IMR-90 (cell line): ENCODE data around the gene FXYD4. TPM values are rescaled to one million over a fixed set of nuclear protein-coding genes. Genes with fewer than 3 reads are reported as not detected.

Experiments used
- ATAC-seq: fragments of 200-7000 bp; cut with Tn5 transposase; 2 replicates; pipeline ENCODE4 v1.9.1; 2020; ENCODE audit warnings: low read depth, mild to moderate bottlenecking, moderate library complexity
- BruUV-seq: library from RNA; stranded (reverse); fragments of 400-500 nt; replicated peaks from 2 replicates; lab custom pipeline; 2021; lab: Mats Ljungman, UMichigan
- CTCF ChIA-PET: fragments of 300-600 bp; formaldehyde crosslinking; extraction: SDS; loops from one replicate; lab custom pipeline; 2021; ENCODE audit warnings: antibody characterized with exemption; lab: Yijun Ruan, JAX
- POLR2A ChIA-PET: fragments of 300-600 bp; sonication (Branson Sonifier 250); formaldehyde crosslinking; loops from one replicate; lab custom pipeline; 2022; ENCODE audit warnings: antibody characterized with exemption; ENCODE audit not compliant: unreplicated experiment; lab: Charles Lee
- DNase-seq: peaks from one replicate; pipeline ENCODE4 v3.0.0; 2013
- H2AFZ ChIP-seq: replicated peaks from 2 replicates; pipeline ENCODE3; 2013; ENCODE audit warnings: low read length, mild to moderate bottlenecking; ENCODE audit not compliant: poor library complexity
- H2AK5ac ChIP-seq: 2 replicates; pipeline ENCODE4 v1.6.1; 2013; ENCODE audit warnings: low read depth, low read length, inconsistent platforms
- H2AK9ac ChIP-seq: replicated peaks from 2 replicates; pipeline ENCODE3; 2013; ENCODE audit warnings: mild to moderate bottlenecking, low read depth, low read length, moderate library complexity; ENCODE audit not compliant: poor library complexity
- H2BK120ac ChIP-seq: 2 replicates; pipeline ENCODE4 v1.6.1; 2013; ENCODE audit warnings: low read depth, low read length, inconsistent platforms
- H2BK15ac ChIP-seq: 3 replicates; pipeline ENCODE4 v1.6.1; 2013; ENCODE audit warnings: low read depth, low read length, inconsistent platforms
- H2BK20ac ChIP-seq: 2 replicates; pipeline ENCODE4 v1.6.1; 2013; ENCODE audit warnings: low read depth, mild to moderate bottlenecking, inconsistent platforms, low read length, moderate library complexity
- H2BK5ac ChIP-seq: 2 replicates; pipeline ENCODE4 v1.6.1; 2013; ENCODE audit warnings: mild to moderate bottlenecking, low read depth, low read length, inconsistent platforms; ENCODE audit not compliant: poor library complexity, severe bottlenecking
- H3K14ac ChIP-seq: replicated peaks from 2 replicates; pipeline ENCODE4 v1.6.1; 2013; ENCODE audit warnings: low read depth, low read length, inconsistent platforms
- H3K18ac ChIP-seq: 2 replicates; pipeline ENCODE4 v1.6.1; 2013; ENCODE audit warnings: low read depth, low read length, control low read depth
- H3K23ac ChIP-seq: 2 replicates; pipeline ENCODE4 v1.6.1; 2013; ENCODE audit warnings: low read depth, low read length, inconsistent platforms
- H3K27ac ChIP-seq: 2 replicates; pipeline ENCODE4 v1.5.1; 2013; ENCODE audit warnings: mild to moderate bottlenecking, control low read depth, low read length; ENCODE audit not compliant: insufficient read depth
- H3K27me3 ChIP-seq: 2 replicates; pipeline ENCODE4 v1.6.1; 2013; ENCODE audit warnings: low read length; ENCODE audit not compliant: control insufficient read depth, insufficient read depth
- H3K36me3 ChIP-seq: 2 replicates; pipeline ENCODE4 v1.6.1; 2013; ENCODE audit warnings: low read length, mixed read lengths; ENCODE audit not compliant: control insufficient read depth, insufficient read depth
- H3K4ac ChIP-seq: 2 replicates; pipeline ENCODE4 v1.6.1; 2013; ENCODE audit warnings: low read depth, low read length, inconsistent platforms
- H3K4me1 ChIP-seq: 2 replicates; pipeline ENCODE4 v1.6.1; 2013; ENCODE audit warnings: low read length, mixed read lengths; ENCODE audit not compliant: control insufficient read depth, insufficient read depth
- H3K4me2 ChIP-seq: 2 replicates; pipeline ENCODE4 v1.6.1; 2013; ENCODE audit warnings: low read depth, mild to moderate bottlenecking, control low read depth, low read length, moderate library complexity
- H3K4me3 ChIP-seq: 2 replicates; pipeline ENCODE4 v1.5.1; 2013; ENCODE audit warnings: low read depth, mild to moderate bottlenecking, control low read depth, low read length, moderate library complexity; ENCODE audit not compliant: insufficient read depth
- H3K56ac ChIP-seq: 2 replicates; pipeline ENCODE4 v1.6.1; 2013; ENCODE audit warnings: low read length, inconsistent platforms; ENCODE audit not compliant: insufficient read depth; ENCODE audit errors: extremely low read depth
- H3K79me1 ChIP-seq, 2 experiments: 2 replicates each; pipeline ENCODE4 v1.6.1; 2013; ENCODE audit warnings: low read length in 2 of 2, inconsistent platforms in 1 of 2, low read depth in 1 of 2
- H3K9ac ChIP-seq: 2 replicates; pipeline ENCODE4 v1.6.1; 2013; ENCODE audit warnings: low read depth, low read length, control low read depth
- H3K9me1 ChIP-seq: 2 replicates; pipeline ENCODE4 v1.6.1; 2013; ENCODE audit warnings: low read length, inconsistent platforms; ENCODE audit not compliant: insufficient read depth
- H3K9me3 ChIP-seq: 2 replicates; pipeline ENCODE4 v1.6.1; 2013; ENCODE audit warnings: low read length; ENCODE audit not compliant: control insufficient read depth, insufficient read depth
- H4K20me1 ChIP-seq: 2 replicates; pipeline ENCODE4 v1.6.1; 2013; ENCODE audit warnings: low read length, inconsistent platforms; ENCODE audit not compliant: insufficient read depth
- H4K5ac ChIP-seq: 2 replicates; pipeline ENCODE4 v1.6.1; 2013; ENCODE audit warnings: mild to moderate bottlenecking, low read depth, low read length, control low read depth
- H4K8ac ChIP-seq, 2 experiments: 2 replicates each; pipeline ENCODE4 v1.6.1; 2013; ENCODE audit warnings: low read depth in 2 of 2, low read length in 2 of 2, control low read depth in 1 of 2, inconsistent platforms in 1 of 2
- H4K91ac ChIP-seq: 2 replicates; pipeline ENCODE4 v1.6.1; 2013; ENCODE audit warnings: low read depth, low read length, inconsistent platforms; ENCODE audit not compliant: insufficient read depth
- BHLHE40 ChIP-seq: fragments of 150-350 bp; IDR thresholded peaks from 2 replicates; pipeline ENCODE4 v1.6.1; 2016; ENCODE audit warnings: mild to moderate bottlenecking, low read depth, low read length
- CEBPB ChIP-seq: IDR thresholded peaks from 2 replicates; pipeline ENCODE4 v1.6.1; 2012; ENCODE audit warnings: low read depth, low read length, improper control_type of control experiment
- CHD1 ChIP-seq: IDR thresholded peaks from 2 replicates; pipeline ENCODE4 v1.6.1; 2012; ENCODE audit warnings: low read depth, low read length, improper control_type of control experiment
- ELK1 ChIP-seq: fragments of 150-350 bp; IDR thresholded peaks from 2 replicates; pipeline ENCODE4 v1.6.1; 2016; ENCODE audit warnings: low read depth, mild to moderate bottlenecking, low read length, moderate library complexity, borderline replicate concordance
- NFE2L2 ChIP-seq: fragments of 150-350 bp; IDR thresholded peaks from 2 replicates; pipeline ENCODE4 v1.6.1; 2016; ENCODE audit warnings: low read depth, mild to moderate bottlenecking, low read length
- RAD21 ChIP-seq: IDR thresholded peaks from 2 replicates; pipeline ENCODE4 v1.6.1; 2012; ENCODE audit warnings: low read length, improper control_type of control experiment
- RFX5 ChIP-seq: IDR thresholded peaks from 2 replicates; pipeline ENCODE4 v1.8.0; 2012; ENCODE audit warnings: low read depth, mild to moderate bottlenecking, low read length, moderate library complexity
- SMC3 ChIP-seq: fragments of 150-350 bp; IDR thresholded peaks from 2 replicates; pipeline ENCODE4 v1.6.1; 2016; ENCODE audit warnings: low read depth, mild to moderate bottlenecking, antibody characterized with exemption, low read length, moderate library complexity
- USF2 ChIP-seq: fragments of 150-350 bp; IDR thresholded peaks from 2 replicates; pipeline ENCODE4 v1.6.1; 2017; ENCODE audit warnings: mild to moderate bottlenecking, antibody characterized with exemption, low read length, low read depth
- WGBS, 2 experiments: methylation state at CpG; one replicate each; pipeline versions ENCODE4 v1.1.5 to v1.1.7; 2013; ENCODE audit warnings: missing lambda C conversion rate in 2 of 2; ENCODE audit not compliant: insufficient read length in 1 of 2; ENCODE audit errors: extremely low coverage in 2 of 2; 5-methylcytosine and 5-hydroxymethylcytosine counted together
- dilution Hi-C: fragments of 300-500 bp; cut with HindIII; formaldehyde crosslinking; loops from one replicate; pipeline ENCODE4 v1.14.3; 2018; ENCODE audit warnings: low sequenced_read_pairs; ENCODE audit not compliant: unreplicated experiment
- in situ Hi-C: fragments of 300-500 bp; cut with MboI; formaldehyde crosslinking; loops from 3 replicates; pipeline ENCODE4 v1.14.3; 2019; ENCODE audit warnings: low sequenced_read_pairs, inconsistent platforms, mixed read lengths
- intact Hi-C: fragments of 100-400 bp; cut with micrococcal nuclease; formaldehyde crosslinking; loops from 2 replicates; pipeline ENCODE4 v1.10.0; 2022
- polyA plus RNA-seq, 3 experiments: library from polyadenylated mRNA; depleted of rRNA; stranded (reverse); fragments of >200 nt; gene quantifications; 2 replicates each; pipeline ENCODE4 v1.2.3, GENCODE V29; 2012; ENCODE audit warnings: low replicate concordance in 1 of 3
- total RNA-seq: library from RNA; depleted of rRNA; stranded (reverse); fragments of >200 nt; gene quantifications from 2 replicates; pipeline ENCODE4 v1.2.3, GENCODE V29; 2012

Gene FXYD4
- total and polyA plus RNA-seq, 2 of the 4 experiments (the other 2 are of a cell fraction): not detected

- TF ChIP-seq ELK1: no peak
Observed at GRCh38 chr10:43398939-43399319, 27.5 kb downstream of the FXYD4 start (continued).

- POLR2A ChIA-PET: no interaction called here
- no peak overlapping the region for H2BK120ac ChIP-seq
- H3K79me1 ChIP-seq: peaks cover 4 to 26% of the 10 kb centered on the region in 2 experiments; a peak in 2 of 4 replicates
- DNase-seq (peak; percentile 72), ATAC-seq (peak; percentile 9)
- peaks cover 92% of the 10 kb centered on the region for H4K20me1 ChIP-seq
- WGBS, 2 experiments: no CpG with 5 or more reads among the region's 5 CpGs
- no peak for TF ChIP-seq CHD1
- no peak for TF ChIP-seq BHLHE40
- TF ChIP-seq RFX5: no peak
- TF ChIP-seq CEBPB: peak; percentile 94
- no peak for TF ChIP-seq SMC3
- no peak for TF ChIP-seq RAD21
- no peak for TF ChIP-seq NFE2L2
- no peak for TF ChIP-seq USF2
- H2AK9ac ChIP-seq: peak overlapping the region; percentile 1
- intact Hi-C loops: no loop called here
- H3K27ac ChIP-seq: peak overlapping the region; percentile 12; the same call in 1 of the 2 replicates
- dilution Hi-C loops: no loop called here
- H3K4ac ChIP-seq: peak overlapping the region; percentile 1; the same call in 1 of the 2 replicates
- in situ Hi-C loops: loop anchor here (5.0 to 25.0 kb wide), 2 partner anchors 53 to 1588 kb away; partner anchors contain the start of gene DEPP1
- no peak overlapping the region; a peak in 1 of 4 replicates for H4K8ac ChIP-seq
- H3K4me2 ChIP-seq: peak overlapping the region; percentile 3; the same call in 1 of the 2 replicates
- H3K56ac ChIP-seq: no peak overlapping the region
- H4K91ac ChIP-seq: no peak overlapping the region
- H3K9me1 ChIP-seq: peaks cover 10% of the 10 kb centered on the region
- H3K4me3 ChIP-seq: no peak overlapping the region
- H3K4me1 ChIP-seq: peaks cover 15% of the 10 kb centered on the region
- peak overlapping the region; percentile 5; the same call in 1 of the 2 replicates for H3K23ac ChIP-seq
- H3K27me3 ChIP-seq: no peaks in the 10 kb centered on the region
- no peaks in the 10 kb centered on the region for H3K9me3 ChIP-seq
- H3K18ac ChIP-seq: no peak overlapping the region
- CTCF ChIA-PET: no interaction called here
- peak overlapping the region; percentile 6 for H2BK5ac ChIP-seq
- H2BK15ac ChIP-seq: no peak overlapping the region
- BruUV-seq: no TSS peak
- no peak overlapping the region for H2AFZ ChIP-seq
- no peak overlapping the region for H4K5ac ChIP-seq
- H3K36me3 ChIP-seq: peaks cover 3% of the 10 kb centered on the region; the same call in 1 of the 2 replicates
- 0 out of 2 replicates have a peak overlapping the region, but pooled peaks have one; percentile 1 for H2AK5ac ChIP-seq
- H2BK20ac ChIP-seq: no peak overlapping the region
- H3K14ac ChIP-seq: no peak overlapping the region; the same call in 1 of the 2 replicates
- H3K9ac ChIP-seq: no peak overlapping the region
Observed at GRCh38 chr10:43399320-43400310, 28.2 kb downstream of the FXYD4 start.
